Skeletal muscle tissue (tissue), 4 donors: ENCODE measurements around the gene AGFG1. TPM values are rescaled to one million over a fixed set of nuclear protein-coding genes. Genes with fewer than 3 reads are reported as not detected.

ENCODE experiments used
- H3K27ac ChIP-seq: one replicate; pipeline ENCODE4 v1.7.0; 2013; ENCODE audit warnings: mild to moderate bottlenecking, low read depth, low read length, inconsistent platforms
- H3K27me3 ChIP-seq, 3 donors: one replicate each; pipeline ENCODE4 v1.7.0; 2013; ENCODE audit warnings: low read length in 3 of 3; ENCODE audit not compliant: control insufficient read depth in 3 of 3, insufficient read depth in 3 of 3
- H3K36me3 ChIP-seq, 3 donors: one replicate each; pipeline ENCODE4 v1.7.0; 2013; ENCODE audit warnings: low read length in 3 of 3; ENCODE audit not compliant: control insufficient read depth in 3 of 3, insufficient read depth in 3 of 3
- H3K4me1 ChIP-seq, 3 donors: one replicate each; pipeline ENCODE4 v1.7.0; 2013; ENCODE audit warnings: low read length in 3 of 3, mild to moderate bottlenecking in 3 of 3; ENCODE audit not compliant: control insufficient read depth in 3 of 3, insufficient read depth in 3 of 3
- H3K4me3 ChIP-seq, 3 donors: one replicate each; pipeline ENCODE4 v1.7.0; 2013; ENCODE audit warnings: low read length in 3 of 3
- H3K9ac ChIP-seq, 3 donors: one replicate each; pipeline ENCODE4 v1.7.0; 2013; ENCODE audit warnings: low read length in 3 of 3, mild to moderate bottlenecking in 3 of 3, moderate library complexity in 2 of 3, low read depth in 1 of 3
- H3K9me3 ChIP-seq, 3 donors: one replicate each; pipeline ENCODE4 v1.7.0; 2013; ENCODE audit warnings: low read length in 3 of 3; ENCODE audit not compliant: control insufficient read depth in 3 of 3
- total RNA-seq: library from RNA; depleted of rRNA; stranded (reverse); fragments of >200 nt; gene quantifications from one replicate; pipeline ENCODE4 v1.2.3, GENCODE V29; 2014
- donor health status: Osteomylitis.

Gene AGFG1
- total RNA-seq, 1 donor from 2014 or later = 20.9 TPM

DNA sequence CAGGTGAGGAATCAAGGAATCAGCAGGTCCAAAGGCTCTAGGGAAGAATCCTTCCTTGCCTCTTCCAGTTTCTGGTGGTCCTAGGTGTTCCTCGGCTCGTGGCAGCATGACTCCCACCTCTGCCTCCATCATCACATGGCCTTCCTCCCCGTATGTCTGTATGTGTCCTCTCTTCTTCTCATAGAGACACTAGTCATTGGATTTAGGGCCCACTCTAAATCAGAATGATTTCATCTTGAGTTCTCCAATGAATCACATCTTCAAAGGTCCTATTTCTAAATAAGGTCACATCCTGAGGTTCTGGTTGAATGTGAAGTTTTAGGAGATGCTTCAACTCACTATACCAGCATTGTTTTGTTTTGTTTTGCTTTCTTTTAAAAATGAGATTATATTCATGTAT is 11.1 kb upstream of the AGFG1 start:
- H3K27ac ChIP-seq = no peak overlapping the region
- no peaks in the 10 kb centered on the region for H3K36me3 ChIP-seq
- H3K27me3 ChIP-seq = no peaks in the 10 kb centered on the region
- no peaks in the 10 kb centered on the region for H3K9me3 ChIP-seq
- H3K4me1 ChIP-seq = no peaks in the 10 kb centered on the region
- no peak overlapping the region for H3K4me3 ChIP-seq
- no peak overlapping the region for H3K9ac ChIP-seq

GRCh38 chr2:227461811-227462461 is 10.0 kb upstream of the AGFG1 start:
- H3K36me3 ChIP-seq = no peaks in the 10 kb centered on the region
- H3K4me1 ChIP-seq = no peaks in the 10 kb centered on the region
- H3K27ac ChIP-seq = no peak overlapping the region
- no peaks in the 10 kb centered on the region for H3K27me3 ChIP-seq
- no peak overlapping the region for H3K9ac ChIP-seq
- H3K4me3 ChIP-seq = no peak overlapping the region
- H3K9me3 ChIP-seq = no peaks in the 10 kb centered on the region

- Histone ChIP-seq H3K9me3 (no peaks in the 10 kb centered on the region), H3K9ac (no peak overlapping the region), H3K27me3 (no peaks in the 10 kb centered on the region), H3K27ac (no peak overlapping the region), H3K36me3 (no peaks in the 10 kb centered on the region), H3K4me1 (no peaks in the 10 kb centered on the region), H3K4me3 (no peak overlapping the region)
Measured at GRCh38 chr2:227462462-227462951, 9.4 kb upstream of the AGFG1 start.

- Histone ChIP-seq H3K9me3 (no peaks in the 10 kb centered on the region), H3K27ac (no peak overlapping the region), H3K27me3 (no peaks in the 10 kb centered on the region), H3K36me3 (no peaks in the 10 kb centered on the region), H3K9ac (no peak overlapping the region), H3K4me1 (no peaks in the 10 kb centered on the region), H3K4me3 (no peak overlapping the region)
Measured at GRCh38 chr2:227462972-227463931, 8.7 kb upstream of the AGFG1 start.

- H3K9ac ChIP-seq = no peak overlapping the region
- H3K27ac ChIP-seq = no peak overlapping the region
- H3K36me3 ChIP-seq = no peaks in the 10 kb centered on the region
- no peaks in the 10 kb centered on the region for H3K4me1 ChIP-seq
- no peak overlapping the region for H3K4me3 ChIP-seq
- no peaks in the 10 kb centered on the region for H3K9me3 ChIP-seq
- no peaks in the 10 kb centered on the region for H3K27me3 ChIP-seq
Measured at GRCh38 chr2:227464361-227464760, 7.6 kb upstream of the AGFG1 start.

GRCh38 chr2:227464851-227465250 is 7.1 kb upstream of the AGFG1 start:
- Histone ChIP-seq H3K4me1 (no peaks in the 10 kb centered on the region), H3K27ac (no peak overlapping the region), H3K27me3 (no peaks in the 10 kb centered on the region), H3K9ac (no peak overlapping the region), H3K36me3 (no peaks in the 10 kb centered on the region), H3K9me3 (no peaks in the 10 kb centered on the region), H3K4me3 (no peak overlapping the region)

DNA sequence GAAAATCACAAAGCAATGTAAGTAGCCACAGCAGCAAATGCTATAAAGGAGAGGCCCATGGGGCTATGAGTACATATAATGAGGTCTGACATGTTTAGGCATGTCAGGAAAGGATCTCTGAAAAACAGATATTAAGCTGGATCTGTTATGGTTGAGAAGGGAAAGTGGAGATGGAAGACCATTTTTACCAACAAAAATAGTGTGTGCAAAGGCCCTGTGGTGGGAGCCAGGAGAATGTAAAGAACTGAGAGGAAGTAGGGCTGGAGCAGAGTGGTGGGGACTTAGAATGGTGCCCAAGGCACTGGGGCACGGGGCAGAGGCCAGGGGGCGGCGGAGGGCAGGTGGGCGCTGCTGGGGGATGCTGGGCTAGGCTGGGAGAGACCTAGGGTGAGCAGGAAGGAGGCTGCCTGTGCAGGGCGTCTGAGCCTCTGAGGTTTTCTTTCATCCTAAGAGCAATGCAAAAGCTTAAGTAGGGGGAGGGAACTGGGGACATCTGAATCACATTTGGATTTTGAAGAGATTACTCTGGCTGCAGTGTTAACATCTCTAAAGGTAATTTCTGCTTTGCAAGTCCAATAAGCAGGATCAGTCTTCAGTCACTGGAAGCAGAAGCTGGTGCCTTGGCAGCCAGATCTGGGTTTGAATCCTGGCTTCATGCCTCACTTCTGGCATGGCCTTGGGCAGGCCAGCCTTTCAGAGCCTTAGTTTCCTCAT is 4.9 kb upstream of the AGFG1 start:
- no peaks in the 10 kb centered on the region for H3K36me3 ChIP-seq
- H3K9me3 ChIP-seq = no peaks in the 10 kb centered on the region
- no peak overlapping the region for H3K4me3 ChIP-seq
- no peaks in the 10 kb centered on the region for H3K27me3 ChIP-seq
- H3K9ac ChIP-seq = no peak overlapping the region
- no peak overlapping the region for H3K27ac ChIP-seq
- no peaks in the 10 kb centered on the region for H3K4me1 ChIP-seq

DNA sequence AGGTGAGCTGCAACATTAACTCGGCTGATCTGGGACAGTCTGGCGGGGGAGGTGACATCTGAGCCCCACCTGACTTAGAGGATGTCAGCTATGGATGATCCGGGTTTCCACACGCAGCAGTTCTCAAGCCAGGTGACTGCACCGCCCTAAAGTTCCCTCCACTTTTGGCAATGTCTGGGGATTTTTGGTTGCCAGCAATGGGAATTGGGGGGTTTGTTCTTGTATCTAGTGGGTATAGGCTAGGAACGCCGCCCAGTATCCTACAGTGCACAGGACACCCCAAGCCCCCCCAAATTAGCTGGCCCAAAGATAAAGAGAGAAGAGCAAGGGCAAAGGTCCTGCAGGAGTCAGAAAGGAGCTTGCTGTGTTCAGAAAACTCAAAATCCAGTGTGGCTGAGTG is 544 bp upstream of the AGFG1 start:
- no peak overlapping the region for H3K4me3 ChIP-seq
- peaks cover 12 to 15% (median 14%) of the 10 kb centered on the region in 3 donors for H3K4me1 ChIP-seq
- H3K9ac ChIP-seq = no peak overlapping the region
- no peaks in the 10 kb centered on the region for H3K9me3 ChIP-seq
- H3K36me3 ChIP-seq = no peaks in the 10 kb centered on the region
- H3K27me3 ChIP-seq = no peaks in the 10 kb centered on the region
- H3K27ac ChIP-seq = no peak overlapping the region

DNA sequence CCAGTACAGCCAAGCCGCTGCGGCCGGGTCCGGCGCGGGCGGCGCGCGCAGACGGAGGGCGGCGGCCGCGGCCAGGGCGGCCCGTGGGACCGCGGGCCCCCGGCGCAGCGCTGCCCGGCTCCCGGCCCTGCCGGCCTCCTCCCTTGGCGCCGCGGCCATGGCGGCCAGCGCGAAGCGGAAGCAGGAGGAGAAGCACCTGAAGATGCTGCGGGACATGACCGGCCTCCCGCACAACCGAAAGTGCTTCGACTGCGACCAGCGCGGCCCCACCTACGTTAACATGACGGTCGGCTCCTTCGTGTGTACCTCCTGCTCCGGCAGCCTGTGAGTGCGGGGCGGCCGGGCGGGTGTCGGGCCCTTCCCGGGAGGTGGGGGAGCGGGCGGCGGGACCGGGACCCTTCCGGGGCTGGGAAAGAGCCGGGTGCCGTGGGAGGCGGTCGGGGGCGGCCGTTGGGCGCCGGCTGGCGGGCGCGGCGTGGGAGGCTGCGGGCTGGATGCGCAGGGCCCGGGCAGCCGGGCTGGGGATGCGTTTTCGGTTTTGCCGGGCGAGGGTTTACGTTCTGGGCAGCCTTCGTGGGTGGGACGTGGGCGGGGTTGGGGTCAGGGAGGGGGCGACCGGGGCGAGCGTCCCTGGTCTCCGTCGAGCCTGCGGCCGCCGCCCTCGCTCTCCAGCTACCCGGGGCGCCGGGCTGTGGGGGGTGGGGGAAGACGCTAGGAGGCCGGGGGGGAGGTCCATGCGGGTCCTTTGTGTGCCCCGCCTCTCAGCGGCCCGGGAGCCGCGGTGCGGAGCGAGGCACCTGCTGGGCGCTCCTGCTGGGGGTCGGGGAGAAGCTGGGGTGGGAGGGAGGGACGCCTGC is 537 bp downstream of the AGFG1 start:
- no peaks in the 10 kb centered on the region for H3K9me3 ChIP-seq
- peaks cover 12 to 15% (median 14%) of the 10 kb centered on the region in 3 donors for H3K4me1 ChIP-seq
- H3K4me3 ChIP-seq = peak overlapping the region; percentile 77 to 86 (median 83)
- H3K27me3 ChIP-seq = no peaks in the 10 kb centered on the region
- peak overlapping the region; percentile 71 for H3K27ac ChIP-seq
- H3K36me3 ChIP-seq = no peaks in the 10 kb centered on the region
- H3K9ac ChIP-seq = peak overlapping the region; percentile 77 to 83 (median 80)
